Measurements from ENCODE around the gene MOCOS. TPM values are rescaled to one million over a fixed set of nuclear protein-coding genes. Genes with fewer than 3 reads are reported as not detected.

The MOCOS gene
- total RNA-seq, 4 donors from 2014 or later, result 2.6 to 5.7 (median 4.4) TPM

DNA sequence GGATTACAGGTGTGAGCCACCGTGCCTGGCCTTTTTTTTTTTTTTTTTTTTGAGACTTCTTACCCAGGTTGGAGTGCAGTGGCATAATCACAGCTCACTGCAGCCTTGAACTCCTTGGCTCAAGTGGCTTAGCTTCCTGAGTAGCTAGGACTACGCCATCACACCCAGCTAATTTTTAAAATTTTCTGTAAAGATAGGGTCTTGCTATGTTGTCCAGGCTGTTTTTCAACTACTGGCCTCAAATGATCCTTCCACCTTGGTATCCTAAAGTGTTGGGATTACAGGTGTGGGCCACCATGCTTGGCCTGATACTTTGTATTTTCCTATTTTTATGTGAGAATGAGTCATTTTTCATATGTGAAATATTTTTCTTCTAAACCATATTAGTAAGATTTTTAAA is 43.9 kb upstream of the MOCOS start:
- no peak overlapping the region for H3K27ac ChIP-seq
- in situ Hi-C loops (cut with MboI; ENCODE audit: low pct_ligation_motif_present in 1 of 4, low pct_unique_long_range_greater_than_20kb in 1 of 4, low sequenced_read_pairs in 3 of 4), result no loop called here

DNA sequence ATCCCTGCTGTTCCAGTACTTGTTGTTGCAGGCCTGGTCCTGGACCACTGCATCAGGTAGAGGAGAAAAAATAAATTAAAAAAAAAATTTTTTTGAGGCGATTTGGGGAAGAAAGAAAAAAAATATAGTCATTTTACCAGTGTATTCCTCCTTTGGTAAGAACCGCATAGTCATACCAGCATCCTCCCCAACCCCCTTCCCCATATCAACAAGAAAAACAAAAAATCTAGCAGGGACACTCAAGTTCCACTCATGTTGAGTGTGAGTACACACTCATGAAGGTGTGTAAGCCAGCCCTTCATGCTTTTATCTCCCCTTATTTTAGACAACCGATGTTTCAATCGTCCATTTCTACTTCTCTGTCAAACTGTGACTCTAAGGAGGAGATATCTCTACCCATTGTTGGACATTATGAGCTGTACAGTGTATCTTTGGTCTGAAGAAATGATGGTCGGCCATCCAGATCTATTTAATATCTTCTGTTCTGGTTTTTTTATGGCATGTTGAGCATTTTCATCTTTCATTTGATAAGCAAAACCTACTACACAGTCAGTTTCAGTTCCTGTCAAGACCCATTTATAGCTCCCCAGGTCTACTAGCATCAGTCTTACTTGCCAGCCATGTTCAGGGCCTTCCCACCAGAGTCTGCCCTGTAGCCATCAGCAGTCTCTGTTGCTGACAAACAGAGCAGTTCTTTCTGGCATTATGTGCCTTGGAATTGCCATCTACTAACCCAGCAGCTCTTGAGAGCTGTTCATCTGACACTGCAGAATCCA is 37.6 kb upstream of the MOCOS start:
- intact Hi-C loops (cut with DNase I; ENCODE audit: low total_unique reads) (no loop called here), in situ Hi-C loops (cut with MboI; ENCODE audit: low pct_ligation_motif_present in 1 of 4, low pct_unique_long_range_greater_than_20kb in 1 of 4, low sequenced_read_pairs in 3 of 4) (no loop called here)
- H3K9me3 ChIP-seq, result no peaks in the 10 kb centered on the region
- H3K4me1 ChIP-seq, result no peaks in the 10 kb centered on the region
- no peak overlapping the region for H3K4me3 ChIP-seq
- H3K27ac ChIP-seq, result no peak overlapping the region
- TF ChIP-seq POLR2A (IDR thresholded peaks at IDR 0.05) (no peak), POLR2AphosphoS5 (IDR thresholded peaks at IDR 0.05) (no peak), EP300 (IDR thresholded peaks at IDR 0.05; ENCODE audit: low read depth) (no peak)
- TF ChIP-seq, protein P1, sequence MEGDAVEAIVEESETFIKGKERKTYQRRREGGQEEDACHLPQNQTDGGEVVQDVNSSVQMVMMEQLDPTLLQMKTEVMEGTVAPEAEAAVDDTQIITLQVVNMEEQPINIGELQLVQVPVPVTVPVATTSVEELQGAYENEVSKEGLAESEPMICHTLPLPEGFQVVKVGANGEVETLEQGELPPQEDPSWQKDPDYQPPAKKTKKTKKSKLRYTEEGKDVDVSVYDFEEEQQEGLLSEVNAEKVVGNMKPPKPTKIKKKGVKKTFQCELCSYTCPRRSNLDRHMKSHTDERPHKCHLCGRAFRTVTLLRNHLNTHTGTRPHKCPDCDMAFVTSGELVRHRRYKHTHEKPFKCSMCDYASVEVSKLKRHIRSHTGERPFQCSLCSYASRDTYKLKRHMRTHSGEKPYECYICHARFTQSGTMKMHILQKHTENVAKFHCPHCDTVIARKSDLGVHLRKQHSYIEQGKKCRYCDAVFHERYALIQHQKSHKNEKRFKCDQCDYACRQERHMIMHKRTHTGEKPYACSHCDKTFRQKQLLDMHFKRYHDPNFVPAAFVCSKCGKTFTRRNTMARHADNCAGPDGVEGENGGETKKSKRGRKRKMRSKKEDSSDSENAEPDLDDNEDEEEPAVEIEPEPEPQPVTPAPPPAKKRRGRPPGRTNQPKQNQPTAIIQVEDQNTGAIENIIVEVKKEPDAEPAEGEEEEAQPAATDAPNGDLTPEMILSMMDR (IDR thresholded peaks at IDR 0.05), result no peak
- H3K27me3 ChIP-seq, result no peaks in the 10 kb centered on the region
- H3K36me3 ChIP-seq, result peaks cover 0 to 41% (median 15%) of the 10 kb centered on the region in 4 donors
- WGBS, 2 donors (ENCODE audit: low coverage in 1 of 2), result 87 to 92% methylated on average over 5 of the region's 5 CpGs
- DNase-seq, result no peak

More for the DNA sequence above, 43.9 kb upstream of the MOCOS start:
- Histone ChIP-seq H3K9me3 (no peaks in the 10 kb centered on the region), H3K4me3 (no peak overlapping the region), H3K36me3 (peaks cover 0 to 84% (median 34%) of the 10 kb centered on the region in 4 donors), H3K27me3 (no peaks in the 10 kb centered on the region), H3K4me1 (no peaks in the 10 kb centered on the region)
- no peak for DNase-seq
- TF ChIP-seq EP300 (IDR thresholded peaks at IDR 0.05; ENCODE audit: low read depth) (no peak), POLR2AphosphoS5 (IDR thresholded peaks at IDR 0.05) (no peak), POLR2A (IDR thresholded peaks at IDR 0.05) (no peak)
- TF ChIP-seq, protein P1 (IDR thresholded peaks at IDR 0.05), result no peak
- intact Hi-C loops (cut with DNase I; ENCODE audit: low total_unique reads), result no loop called here
- WGBS, 2 donors (ENCODE audit: low coverage in 1 of 2), result 94% methylated on average over 2 of the region's 2 CpGs; no CpG with 5 or more reads in 1 of the 2 donors

DNA sequence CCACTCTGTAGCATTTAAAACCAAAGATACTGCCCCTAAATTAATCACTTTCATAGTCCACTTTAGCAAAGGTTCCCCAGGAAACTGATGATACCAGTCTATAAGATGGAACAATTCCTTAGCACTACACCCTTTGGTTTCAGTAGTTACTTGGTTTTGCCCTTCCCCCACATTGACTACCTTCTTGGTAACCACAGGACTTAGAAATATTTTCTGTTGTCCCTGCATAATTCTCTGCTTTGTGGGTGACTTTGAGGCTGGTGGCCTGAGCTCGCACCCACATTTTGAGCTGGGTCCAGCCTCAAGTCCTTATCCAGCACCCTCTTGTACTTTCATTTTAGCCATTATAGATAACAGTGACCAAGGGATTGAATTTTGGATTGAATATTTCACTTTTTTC is 34.5 kb upstream of the MOCOS start:
- H3K27me3 ChIP-seq, result no peaks in the 10 kb centered on the region
- no peak for TF ChIP-seq POLR2AphosphoS5 (IDR thresholded peaks at IDR 0.05)
- no peak for TF ChIP-seq POLR2A (IDR thresholded peaks at IDR 0.05)
- TF ChIP-seq, protein P1 (IDR thresholded peaks at IDR 0.05), result no peak
- TF ChIP-seq EP300 (IDR thresholded peaks at IDR 0.05; ENCODE audit: low read depth), result no peak
- peaks cover 0 to 42% (median 13%) of the 10 kb centered on the region in 4 donors for H3K36me3 ChIP-seq
- H3K9me3 ChIP-seq, result no peaks in the 10 kb centered on the region
- 95 to 100% methylated on average over 1 of the region's 1 CpG for WGBS, 2 donors (ENCODE audit: low coverage in 1 of 2)
- no peak overlapping the region for H3K4me3 ChIP-seq
- no peak for DNase-seq
- in situ Hi-C loops (cut with MboI; ENCODE audit: low pct_ligation_motif_present in 1 of 4, low pct_unique_long_range_greater_than_20kb in 1 of 4, low sequenced_read_pairs in 3 of 4) (no loop called here), intact Hi-C loops (cut with DNase I; ENCODE audit: low total_unique reads) (no loop called here)
- no peak overlapping the region for H3K27ac ChIP-seq
- H3K4me1 ChIP-seq, result no peaks in the 10 kb centered on the region

DNA sequence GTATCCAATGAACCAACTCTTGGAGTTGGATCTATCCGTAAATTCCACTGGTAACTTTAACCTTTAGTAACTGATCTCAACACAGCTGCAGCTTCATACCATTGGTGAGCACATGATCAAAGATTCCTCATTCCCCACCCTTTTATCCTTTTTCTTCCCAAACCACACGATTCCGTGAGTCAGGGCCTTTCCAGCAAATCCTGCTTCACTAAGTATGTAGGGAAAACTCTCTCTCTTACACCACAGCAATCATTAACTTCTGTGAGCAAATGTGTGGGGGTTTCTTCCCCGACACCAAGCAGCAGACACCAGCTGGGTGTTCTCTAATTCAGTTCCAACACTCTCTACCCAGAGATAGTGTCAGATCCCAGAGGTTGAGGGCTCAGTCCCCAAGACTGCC is 34.1 kb upstream of the MOCOS start:
- H3K27ac ChIP-seq, result peak overlapping the region in 1 of 4 donors; percentile 31
- H3K4me3 ChIP-seq, result no peak overlapping the region
- intact Hi-C loops (cut with DNase I; ENCODE audit: low total_unique reads) (no loop called here), in situ Hi-C loops (cut with MboI; ENCODE audit: low pct_ligation_motif_present in 1 of 4, low pct_unique_long_range_greater_than_20kb in 1 of 4, low sequenced_read_pairs in 3 of 4) (no loop called here)
- 73 to 74% methylated on average over 4 of the region's 4 CpGs for WGBS, 2 donors (ENCODE audit: low coverage in 1 of 2)
- no peaks in the 10 kb centered on the region for H3K27me3 ChIP-seq
- no peaks in the 10 kb centered on the region for H3K9me3 ChIP-seq
- DNase-seq, result no peak
- H3K36me3 ChIP-seq, result peaks cover 0 to 44% (median 12%) of the 10 kb centered on the region in 4 donors
- no peaks in the 10 kb centered on the region for H3K4me1 ChIP-seq
- TF ChIP-seq POLR2A (IDR thresholded peaks at IDR 0.05), result no peak
- TF ChIP-seq, protein P1 (IDR thresholded peaks at IDR 0.05), result no peak
- TF ChIP-seq EP300 (IDR thresholded peaks at IDR 0.05; ENCODE audit: low read depth), result no peak
- TF ChIP-seq POLR2AphosphoS5 (IDR thresholded peaks at IDR 0.05), result no peak

Measured in transverse colon (tissue), 4 donors.